Esophagus muscularis mucosa (tissue), 3 donors: ENCODE measurements around the gene TEAD1.

Experiments
- CTCF ChIP-seq, 3 experiments: fragments of 200-600 bp in 2 of 3; fragments of 450-650 bp in 1 of 3; sonication (generic) in 2 of 3; IDR thresholded peaks; one replicate each; pipeline ENCODE4 v1.5.1; 2017 to 2019; ENCODE audit warnings: antibody characterized with exemption in 3 of 3, mild to moderate bottlenecking in 2 of 3, moderate library complexity in 1 of 3
- POLR2A ChIP-seq: fragments of 450-650 bp; IDR thresholded peaks from one replicate; pipeline ENCODE4 v1.6.1; 2017; ENCODE audit warnings: antibody characterized with exemption, moderate library complexity, mild to moderate bottlenecking, low read depth
- POLR2AphosphoS5 ChIP-seq, 2 donors: sonication (generic); formaldehyde crosslinking; IDR thresholded peaks; one replicate each; pipeline ENCODE4 v1.6.1; 2017; ENCODE audit warnings: antibody characterized with exemption in 2 of 2

GRCh38 chr11:12886508-12886907, 212.3 kb downstream of the TEAD1 start:
- TF ChIP-seq CTCF (IDR thresholded peaks at IDR 0.05) (no peak), POLR2A (no peak), POLR2AphosphoS5 (IDR thresholded peaks at IDR 0.05) (no peak)
